ENCODE measurements around the gene PDE1C. TPM values are rescaled to one million over a fixed set of nuclear protein-coding genes. Genes with fewer than 3 reads are reported as not detected.

PDE1C gene
- total and polyA plus RNA-seq, 2 of the 4 experiments (the other 2 are of a cell fraction), result 14.2 to 61.5 TPM

- DNase-seq, result peak; percentile 77
- Histone ChIP-seq H3K27me3 (ENCODE audit: control insufficient read depth, insufficient read depth, low read length) (no peaks in the 10 kb centered on the region), H3K56ac (ENCODE audit: extremely low read depth, insufficient read depth, low read length) (no peak overlapping the region), H3K36me3 (ENCODE audit: control insufficient read depth, insufficient read depth, low read length) (no peaks in the 10 kb centered on the region), H3K4ac (ENCODE audit: low read depth, low read length) (no peak overlapping the region), H3K9me1 (ENCODE audit: insufficient read depth, low read length) (peaks cover 3% of the 10 kb centered on the region; the same call in 1 of the 2 replicates), H4K5ac (ENCODE audit: low read depth, low read length) (no peak overlapping the region), H3K18ac (ENCODE audit: low read depth, low read length) (no peak overlapping the region; the same call in 1 of the 2 replicates), H3K79me1 (ENCODE audit: low read depth in 1 of 2, low read length in 2 of 2) (no peaks in the 10 kb centered on the region), H2AK9ac (replicated peaks; ENCODE audit: low read depth, low read length, poor library complexity) (no peak overlapping the region), H3K4me2 (ENCODE audit: low read depth, low read length) (no peak overlapping the region), H2BK20ac (ENCODE audit: low read depth, low read length) (no peak overlapping the region), H4K91ac (ENCODE audit: insufficient read depth, low read depth, low read length) (no peak overlapping the region), H2BK15ac (ENCODE audit: low read depth, low read length) (no peak overlapping the region), H2AFZ (replicated peaks; ENCODE audit: low read length, poor library complexity) (no peak overlapping the region), H2BK5ac (ENCODE audit: low read depth, low read length, poor library complexity, severe bottlenecking) (peak overlapping the region; percentile 45), H3K14ac (replicated peaks; ENCODE audit: low read depth, low read length) (no peak overlapping the region), H3K9ac (ENCODE audit: low read depth, low read length) (no peak overlapping the region), H3K4me1 (ENCODE audit: control insufficient read depth, insufficient read depth, low read length) (peaks cover 2% of the 10 kb centered on the region; the same call in 1 of the 2 replicates), H3K27ac (ENCODE audit: insufficient read depth, low read length) (no peak overlapping the region), H3K23ac (ENCODE audit: low read depth, low read length) (no peak overlapping the region), H4K20me1 (ENCODE audit: insufficient read depth, low read length) (no peaks in the 10 kb centered on the region), H3K4me3 (ENCODE audit: insufficient read depth, low read depth, low read length) (no peak overlapping the region), H4K8ac (ENCODE audit: low read depth in 2 of 2, low read length in 2 of 2) (0 out of 4 replicates have a peak overlapping the region, but pooled peaks of 1 of the 2 experiments have one; percentile 22), H2AK5ac (ENCODE audit: low read depth, low read length) (no peak overlapping the region), H3K9me3 (ENCODE audit: control insufficient read depth, insufficient read depth, low read length) (no peaks in the 10 kb centered on the region), H2BK120ac (ENCODE audit: low read depth, low read length) (no peak overlapping the region)
- BruUV-seq (replicated peaks), result no TSS peak
- no CpG with 5 or more reads among the region's 7 CpGs for WGBS, 2 experiments (ENCODE audit: extremely low coverage in 2 of 2, insufficient read length in 1 of 2)
- in situ Hi-C loops (cut with MboI; ENCODE audit: low sequenced_read_pairs), result no loop called here
- POLR2A ChIA-PET (ENCODE audit: unreplicated experiment), result no interaction called here
- ATAC-seq (ENCODE audit: low read depth), result peak; percentile 84
- intact Hi-C loops (cut with micrococcal nuclease), result loop anchor here (10.0 kb wide), 1 partner anchor 382 kb away; no protein-coding TSS in a partner anchor
- TF ChIP-seq MAZ (IDR thresholded peaks at IDR 0.05; ENCODE audit: borderline replicate concordance, low read depth, low read length) (no peak), SMC3 (IDR thresholded peaks at IDR 0.05; ENCODE audit: low read depth, low read length) (peak; percentile 45; the same call in 1 of the 2 replicates), POLR2A (IDR thresholded peaks at IDR 0.05; ENCODE audit: low read depth, low read length) (no peak), CHD1 (IDR thresholded peaks at IDR 0.05; ENCODE audit: low read depth, low read length) (no peak), NFE2L2 (IDR thresholded peaks at IDR 0.05; ENCODE audit: low read depth, low read length) (no peak), FOS (IDR thresholded peaks at IDR 0.05; ENCODE audit: low read depth, low read length) (0 out of 2 replicates have a peak, but pooled peaks have one; percentile 29), MAFK (IDR thresholded peaks at IDR 0.05; ENCODE audit: low read depth, low read length) (no peak), CEBPB (IDR thresholded peaks at IDR 0.05; ENCODE audit: low read depth, low read length) (no peak), CTCF (conservative IDR thresholded peaks at IDR 0.05; ENCODE audit: low read depth, low read length) (peak; percentile 60), MXI1 (IDR thresholded peaks at IDR 0.05; ENCODE audit: borderline replicate concordance, low read depth, low read length) (no peak), RFX5 (IDR thresholded peaks at IDR 0.05; ENCODE audit: low read depth, low read length) (no peak), USF2 (IDR thresholded peaks at IDR 0.05; ENCODE audit: low read depth, low read length) (no peak), ELK1 (IDR thresholded peaks at IDR 0.05; ENCODE audit: borderline replicate concordance, low read depth, low read length) (no peak), RAD21 (IDR thresholded peaks at IDR 0.05; ENCODE audit: low read length) (peak; percentile 66), BHLHE40 (IDR thresholded peaks at IDR 0.05; ENCODE audit: low read depth, low read length) (no peak), RCOR1 (IDR thresholded peaks at IDR 0.05; ENCODE audit: insufficient replicate concordance, low read length) (no peak)
- CTCF ChIA-PET, result interaction anchor here (0.6 kb wide), 1 partner anchor 136 kb away, joined by 3 read pairs; no protein-coding TSS in a partner anchor
- dilution Hi-C loops (cut with HindIII; ENCODE audit: low sequenced_read_pairs, unreplicated experiment), result no loop called here
Observed at GRCh38 chr7:31782411-31782991, 287.7 kb downstream of the PDE1C start.

All from IMR-90 (cell line).